SH-SY5Y (cell line): ENCODE data around the gene PARN.

Source experiments
- GATA2 ChIP-seq: IDR thresholded peaks from 2 replicates; pipeline ENCODE4 v1.6.1; 2011; ENCODE audit warnings: mild to moderate bottlenecking, low read depth, low read length
- GATA3 ChIP-seq: IDR thresholded peaks from 2 replicates; pipeline ENCODE4 v1.6.1; 2011; ENCODE audit warnings: low read depth, mild to moderate bottlenecking, low read length, moderate library complexity

DNA sequence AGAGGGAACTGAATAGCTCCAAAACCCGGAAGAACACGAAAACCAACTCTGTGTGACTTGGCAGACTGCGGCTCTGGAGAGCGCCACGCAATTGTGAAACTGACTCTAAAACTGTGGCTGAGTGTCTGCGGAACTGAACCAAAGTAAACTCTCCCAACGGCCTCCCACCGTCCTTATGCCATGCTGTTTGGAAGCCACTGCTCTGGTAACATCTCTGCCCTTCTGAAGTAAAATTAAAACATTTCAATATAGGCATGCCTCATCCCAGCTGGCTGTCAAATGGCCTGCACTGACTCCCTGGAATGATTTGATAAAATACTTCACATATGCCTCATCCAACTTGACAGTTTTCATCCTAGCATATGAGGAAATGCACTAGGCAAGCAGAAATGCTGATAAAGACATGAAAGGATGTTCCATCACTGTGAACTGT is 70.2 kb downstream of the PARN start:
- no peak for TF ChIP-seq GATA2
- TF ChIP-seq GATA3 = no peak
